GM21390 (cell line): ENCODE measurements around the gene LIPA.
"Not testable (repeated sequence)": the region's sequence is repeated elsewhere in the genome, so short reads cannot be mapped to it uniquely, and the experiment has no call there.

Experiments
- ATAC-seq: cut with Tn5 transposase; IDR thresholded peaks from one replicate; pipeline ENCODE4 v1.9.1; 2021; ENCODE audit not compliant: unreplicated experiment

The LIPA gene

GRCh38 chr10:89271532-89271931 lies 20.0 kb upstream of the LIPA start:
- ATAC-seq, result no peak

- no peak for ATAC-seq
Observed at GRCh38 chr10:89270153-89270483, 18.5 kb upstream of the LIPA start.

- no peak for ATAC-seq
Observed at GRCh38 chr10:89269433-89270152, 18.0 kb upstream of the LIPA start.

GRCh38 chr10:89266721-89267453 lies 15.3 kb upstream of the LIPA start:
- no peak for ATAC-seq

GRCh38 chr10:89263531-89263930 lies 12.0 kb upstream of the LIPA start:
- ATAC-seq, result no peak

- no peak for ATAC-seq
Observed at GRCh38 chr10:89263091-89263490, 11.5 kb upstream of the LIPA start.

GRCh38 chr10:89262086-89263051 lies 10.8 kb upstream of the LIPA start:
- no peak for ATAC-seq

- no peak for ATAC-seq
Observed at GRCh38 chr10:89258881-89259280, 7.3 kb upstream of the LIPA start.

- ATAC-seq, result no peak
Observed at GRCh38 chr10:89257581-89257980, 6.0 kb upstream of the LIPA start.

GRCh38 chr10:89256962-89257361 lies 5.4 kb upstream of the LIPA start:
- no peak for ATAC-seq

GRCh38 chr10:89256340-89256739 lies 4.8 kb upstream of the LIPA start:
- no peak for ATAC-seq

- ATAC-seq, result no peak
Observed at GRCh38 chr10:89255793-89256192, 4.2 kb upstream of the LIPA start.

GRCh38 chr10:89255091-89255579 lies 3.6 kb upstream of the LIPA start:
- ATAC-seq, result not testable (repeated sequence)

- no peak for ATAC-seq
Observed at GRCh38 chr10:89252225-89252585, 630 bp upstream of the LIPA start.

- ATAC-seq, result no peak
Observed at GRCh38 chr10:89250865-89251408, 638 bp downstream of the LIPA start.

- ATAC-seq, result no peak
Observed at GRCh38 chr10:89248990-89249389, 2.6 kb downstream of the LIPA start.

- ATAC-seq, result not testable (repeated sequence)
Observed at GRCh38 chr10:89247623-89248022, 4.0 kb downstream of the LIPA start.

- peak; percentile 40 for ATAC-seq
Observed at GRCh38 chr10:89245802-89246201, 5.8 kb downstream of the LIPA start.

- ATAC-seq, result peak; percentile 41
Observed at GRCh38 chr10:89242840-89243568, 8.6 kb downstream of the LIPA start.

- ATAC-seq, result no peak
Observed at GRCh38 chr10:89242345-89242684, 9.3 kb downstream of the LIPA start.
